AG04450 (cell line): ENCODE data around the gene PELI1. TPM values are rescaled to one million over a fixed set of nuclear protein-coding genes. Genes with fewer than 3 reads are reported as not detected.
A peak's percentile ranks its signal among the peaks of the same experiment; 100 is the strongest.

Experiments used
- CTCF ChIA-PET: fragments of 300-600, 350-600 bp; formaldehyde crosslinking; extraction: SDS; loops from one replicate; lab custom pipeline; 2022; ENCODE audit warnings: antibody characterized with exemption, inconsistent platforms; lab: Charles Lee
- POLR2A ChIA-PET: fragments of 350-600 bp; formaldehyde crosslinking; extraction: SDS; loops from one replicate; lab custom pipeline; 2021; ENCODE audit warnings: antibody characterized with exemption, inconsistent platforms; lab: Yijun Ruan, JAX
- DNase-seq: peaks from one replicate; pipeline ENCODE4 v3.0.0-alpha.2; 2011; ENCODE audit warnings: low read depth, low spot score
- H3K27ac ChIP-seq: one replicate; pipeline ENCODE4 v1.5.1; 2012; ENCODE audit warnings: low read depth, low read length, control low read depth
- H3K27me3 ChIP-seq: one replicate; pipeline ENCODE4 v1.6.0; 2012; ENCODE audit warnings: low read length; ENCODE audit not compliant: control insufficient read depth, insufficient read depth
- H3K4me3 ChIP-seq: 2 replicates; pipeline ENCODE4 v1.5.1; 2011; ENCODE audit warnings: mild to moderate bottlenecking, low read depth, low read length, control low read depth
- H3K9me3 ChIP-seq: 2 replicates; pipeline ENCODE4 v1.5.1; 2012; ENCODE audit warnings: low read length; ENCODE audit not compliant: control insufficient read depth, insufficient read depth
- polyA minus RNA-seq: library from RNA; depleted of rRNA, polyadenylated mRNA; stranded (reverse); fragments of >200 nt; gene quantifications from 2 replicates; pipeline ENCODE4 v1.2.3, GENCODE V29; 2011; rRNA and poly(A)+ RNA removed
- polyA plus RNA-seq: library from polyadenylated mRNA; depleted of rRNA; stranded (reverse); fragments of >200 nt; gene quantifications from 2 replicates; pipeline ENCODE4 v1.2.3, GENCODE V29; 2011; rRNA removed
- TF ChIP-seq, protein P1 (sequence below): IDR thresholded peaks from 2 replicates; pipeline ENCODE4 v1.5.1; 2011; ENCODE audit warnings: low read depth, low read length, control low read depth, inconsistent platforms

The PELI1 gene
- polyA plus RNA-seq (3.3 and 4.9 TPM in 2 replicates), polyA minus RNA-seq (4.2 and 5.0 TPM in 2 replicates)

- Histone ChIP-seq H3K27me3 (peaks cover 5% of the 10 kb centered on the region), H3K4me3 (peak within 1 kb of the TSS; percentile 80), H3K9me3 (no peaks in the 10 kb centered on the region), H3K27ac (peak within 1 kb of the TSS; percentile 73)
- CTCF ChIA-PET: interaction anchor here (0.6 kb wide), 1 partner anchor 70 kb away, joined by 3 read pairs; no protein-coding TSS in a partner anchor
- TF ChIP-seq, protein P1, sequence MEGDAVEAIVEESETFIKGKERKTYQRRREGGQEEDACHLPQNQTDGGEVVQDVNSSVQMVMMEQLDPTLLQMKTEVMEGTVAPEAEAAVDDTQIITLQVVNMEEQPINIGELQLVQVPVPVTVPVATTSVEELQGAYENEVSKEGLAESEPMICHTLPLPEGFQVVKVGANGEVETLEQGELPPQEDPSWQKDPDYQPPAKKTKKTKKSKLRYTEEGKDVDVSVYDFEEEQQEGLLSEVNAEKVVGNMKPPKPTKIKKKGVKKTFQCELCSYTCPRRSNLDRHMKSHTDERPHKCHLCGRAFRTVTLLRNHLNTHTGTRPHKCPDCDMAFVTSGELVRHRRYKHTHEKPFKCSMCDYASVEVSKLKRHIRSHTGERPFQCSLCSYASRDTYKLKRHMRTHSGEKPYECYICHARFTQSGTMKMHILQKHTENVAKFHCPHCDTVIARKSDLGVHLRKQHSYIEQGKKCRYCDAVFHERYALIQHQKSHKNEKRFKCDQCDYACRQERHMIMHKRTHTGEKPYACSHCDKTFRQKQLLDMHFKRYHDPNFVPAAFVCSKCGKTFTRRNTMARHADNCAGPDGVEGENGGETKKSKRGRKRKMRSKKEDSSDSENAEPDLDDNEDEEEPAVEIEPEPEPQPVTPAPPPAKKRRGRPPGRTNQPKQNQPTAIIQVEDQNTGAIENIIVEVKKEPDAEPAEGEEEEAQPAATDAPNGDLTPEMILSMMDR: no peak
- peak; percentile 89 for DNase-seq
- POLR2A ChIA-PET: no interaction called here
These were observed at the start of gene PELI1 for GRCh38 chr2:64144057-64145013. Gene PELI1, minus strand, starts transcription at chr2:64144420. Its CDS starts 36,110 bp downstream, at chr2:64108310.

GRCh38 chr2:64193491-64193890 is 49.3 kb upstream of the PELI1 start:
- TF ChIP-seq, protein P1: no peak
- ChIA-PET CTCF (no interaction called here), POLR2A (no interaction called here)
- Histone ChIP-seq H3K27ac (no peak overlapping the region), H3K9me3 (no peaks in the 10 kb centered on the region), H3K27me3 (peaks cover 21% of the 10 kb centered on the region), H3K4me3 (no peak overlapping the region)
- no peak for DNase-seq

- Histone ChIP-seq H3K27ac (no peak overlapping the region), H3K4me3 (no peak overlapping the region), H3K9me3 (no peaks in the 10 kb centered on the region), H3K27me3 (peaks cover 21% of the 10 kb centered on the region)
- DNase-seq: no peak
- CTCF ChIA-PET: interaction anchor here (0.9 kb wide), 1 partner anchor 120 kb away, joined by 3 read pairs; no protein-coding TSS in a partner anchor
- TF ChIP-seq, protein P1: no peak
- POLR2A ChIA-PET: no interaction called here
These were observed 48.5 kb upstream of the PELI1 start for GRCh38 chr2:64192664-64193105.

DNA sequence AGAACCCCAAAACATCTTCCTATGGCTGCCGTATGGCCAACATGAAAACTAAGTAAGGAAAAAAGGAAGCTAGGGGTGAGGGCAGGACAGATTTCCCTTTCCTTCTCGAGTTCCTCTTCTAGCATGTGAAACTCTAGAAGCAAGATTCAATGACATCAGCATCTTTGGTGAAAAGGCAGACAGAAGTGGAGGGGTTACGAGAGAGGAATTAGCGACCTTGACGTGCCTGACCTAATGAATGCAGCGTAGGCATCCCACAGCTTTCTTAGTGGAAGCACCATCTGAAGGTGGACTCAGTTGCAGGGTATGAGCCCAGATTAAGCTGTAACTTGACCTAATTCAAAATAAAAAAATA is 47.9 kb upstream of the PELI1 start:
- ChIA-PET CTCF (interaction anchor here (0.9 kb wide), 1 partner anchor 120 kb away, joined by 3 read pairs; no protein-coding TSS in a partner anchor), POLR2A (no interaction called here)
- H3K27me3 ChIP-seq: peaks cover 20% of the 10 kb centered on the region
- H3K4me3 ChIP-seq: no peak overlapping the region
- H3K27ac ChIP-seq: no peak overlapping the region
- no peaks in the 10 kb centered on the region for H3K9me3 ChIP-seq
- TF ChIP-seq, protein P1: no peak
- DNase-seq: no peak

DNA sequence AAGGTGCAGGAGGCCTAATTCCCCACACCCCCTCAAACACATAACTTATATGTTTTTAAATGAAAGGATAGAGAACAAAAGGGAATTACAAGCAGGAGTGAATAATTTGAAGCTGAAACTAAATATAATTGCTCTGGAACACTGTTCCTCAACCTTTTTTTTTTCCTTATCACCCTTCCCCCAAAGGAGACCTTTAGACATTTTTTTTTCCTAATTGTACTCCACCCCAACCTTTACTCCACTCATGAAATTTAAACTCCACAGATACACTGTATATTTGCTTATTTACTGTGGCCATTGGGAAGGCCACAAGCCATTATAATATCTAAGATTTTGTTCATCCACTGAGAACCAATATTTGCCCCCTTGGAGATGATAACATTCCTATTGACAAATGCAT is 45.4 kb upstream of the PELI1 start:
- Histone ChIP-seq H3K27me3 (peaks cover 24% of the 10 kb centered on the region), H3K27ac (no peak overlapping the region), H3K4me3 (no peak overlapping the region), H3K9me3 (no peaks in the 10 kb centered on the region)
- CTCF ChIA-PET: no interaction called here
- TF ChIP-seq, protein P1: no peak
- DNase-seq: no peak
- POLR2A ChIA-PET: no interaction called here
